Measurements from ENCODE around the gene BORCS5. TPM values are rescaled to one million over a fixed set of nuclear protein-coding genes. Genes with fewer than 3 reads are reported as not detected.

Gene BORCS5
- total RNA-seq, 1 experiment from 2014 or later: 7.8 TPM

DNA sequence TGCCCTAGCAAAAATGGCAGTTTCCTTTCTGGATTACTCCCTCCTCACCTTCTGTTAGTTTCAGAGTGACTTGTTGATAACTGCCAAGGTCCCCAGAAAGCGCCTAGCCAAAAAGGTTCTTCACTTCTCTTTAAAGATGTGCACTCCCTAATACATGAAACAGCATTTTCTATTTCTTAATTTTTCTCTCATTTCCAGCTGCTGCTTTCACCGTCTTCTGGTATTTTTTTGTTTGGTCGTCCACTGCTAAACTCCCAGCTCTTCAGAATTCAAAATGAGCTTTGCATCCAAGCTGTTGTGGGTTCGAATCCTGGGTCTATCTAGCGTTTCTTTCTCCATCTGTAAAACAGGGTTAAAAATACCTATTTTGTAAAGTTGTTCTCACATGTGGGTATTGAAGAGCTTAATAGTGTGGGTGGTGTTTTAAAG, 397 bp upstream of the BORCS5 start:
- H3K4me3 ChIP-seq (ENCODE audit: low read depth in 2 of 2, low read length in 2 of 2): peak overlapping the region; percentile 74 to 78
- BruUV-seq (replicated peaks): no TSS peak
- no peak for TF ChIP-seq CTCF (IDR thresholded peaks at IDR 0.05)
- TF ChIP-seq POLR2AphosphoS5 (IDR thresholded peaks at IDR 0.05; ENCODE audit: low read depth, low read length): no peak
- TF ChIP-seq SIN3A (IDR thresholded peaks at IDR 0.05; ENCODE audit: borderline replicate concordance, insufficient read depth, low read depth, low read length): no peak
- in situ Hi-C loops (cut with HindIII; ENCODE audit: low pct_unique_long_range_greater_than_20kb, low sequenced_read_pairs) (no loop called here), intact Hi-C loops (cut with micrococcal nuclease; ENCODE audit: unreplicated experiment) (no loop called here)
- no peaks in the 10 kb centered on the region for H3K27me3 ChIP-seq (ENCODE audit: control insufficient read depth, insufficient read depth, low read length)
- ATAC-seq: no peak
- H3K36me3 ChIP-seq (ENCODE audit: control insufficient read depth, insufficient read depth, low read length): peaks cover 6% of the 10 kb centered on the region; the same call in 1 of the 2 replicates
- POLR2A ChIA-PET: interaction anchor here (0.6 to 0.8 kb wide), 3 partner anchors 12 to 358 kb away, joined by 3 to 10 read pairs (median 4); no protein-coding TSS in a partner anchor
- peak overlapping the region; percentile 92 for H3K27ac ChIP-seq (ENCODE audit: low read length)
- DNase-seq (ENCODE audit: low read depth, low spot score): no peak
- no peaks in the 10 kb centered on the region for H3K9me3 ChIP-seq (ENCODE audit: control insufficient read depth, insufficient read depth, low read depth, low read length)
- CTCF ChIA-PET: no interaction called here
- peaks cover 10% of the 10 kb centered on the region; the same call in 1 of the 2 replicates for H3K4me1 ChIP-seq (ENCODE audit: control insufficient read depth, insufficient read depth, low read length)

GRCh38 chr12:12357719-12358461, 1.0 kb downstream of the BORCS5 start:
- peak overlapping the region; percentile 92 for H3K27ac ChIP-seq (ENCODE audit: low read length)
- ChIA-PET POLR2A (interaction anchor here (0.7 kb wide), 1 partner anchor 103 kb away, joined by 3 read pairs; no protein-coding TSS in a partner anchor), CTCF (interaction anchor here (0.6 to 0.7 kb wide), 2 partner anchors 49 to 276 kb away, joined by 3 read pairs; no protein-coding TSS in a partner anchor)
- in situ Hi-C loops (cut with HindIII; ENCODE audit: low pct_unique_long_range_greater_than_20kb, low sequenced_read_pairs) (no loop called here), intact Hi-C loops (cut with micrococcal nuclease; ENCODE audit: unreplicated experiment) (no loop called here)
- H3K9me3 ChIP-seq (ENCODE audit: control insufficient read depth, insufficient read depth, low read depth, low read length): no peaks in the 10 kb centered on the region
- peak overlapping the region; percentile 74 to 78 for H3K4me3 ChIP-seq (ENCODE audit: low read depth in 2 of 2, low read length in 2 of 2)
- no peak for DNase-seq (ENCODE audit: low read depth, low spot score)
- no peak for TF ChIP-seq CTCF (IDR thresholded peaks at IDR 0.05)
- no peak for TF ChIP-seq POLR2AphosphoS5 (IDR thresholded peaks at IDR 0.05; ENCODE audit: low read depth, low read length)
- TF ChIP-seq TCF7L2 (IDR thresholded peaks at IDR 0.05; ENCODE audit: low read depth, low read length): no peak
- no peak for TF ChIP-seq REST (IDR thresholded peaks at IDR 0.05; ENCODE audit: insufficient read depth in 1 of 2, low read depth in 2 of 2, low read length in 1 of 2)
- TF ChIP-seq SIN3A (IDR thresholded peaks at IDR 0.05; ENCODE audit: borderline replicate concordance, insufficient read depth, low read depth, low read length): no peak
- peak; percentile 11; the same call in 1 of the 2 replicates for ATAC-seq
- BruUV-seq (replicated peaks): TSS peak; percentile 79
- H3K36me3 ChIP-seq (ENCODE audit: control insufficient read depth, insufficient read depth, low read length): peaks cover 6% of the 10 kb centered on the region; the same call in 1 of the 2 replicates
- peaks cover 10% of the 10 kb centered on the region; the same call in 1 of the 2 replicates for H3K4me1 ChIP-seq (ENCODE audit: control insufficient read depth, insufficient read depth, low read length)
- no peaks in the 10 kb centered on the region for H3K27me3 ChIP-seq (ENCODE audit: control insufficient read depth, insufficient read depth, low read length)

Measured in Panc1 (cell line).